D721Med (cell line): ENCODE results near the gene STEEP1.
"Not testable (repeated sequence)": the region's sequence is repeated elsewhere in the genome, so short reads cannot be mapped to it uniquely, and the experiment has no call there.

ENCODE experiments used
- DNase-seq: peaks from one replicate; pipeline ENCODE4 v3.0.0; 2011; ENCODE audit warnings: low spot score; ENCODE audit not compliant: insufficient read length
- FAIRE-seq: peaks from 2 replicates; lab custom pipeline; 2011; peaks lifted over from hg19 to GRCh38; lab: Jason Lieb, UNC
- TF ChIP-seq, protein P1 (sequence below): IDR thresholded peaks from 2 replicates; pipeline ENCODE4 v1.5.1; 2012; ENCODE audit warnings: mild to moderate bottlenecking, control low read depth; ENCODE audit not compliant: insufficient read depth; ENCODE audit errors: missing control alignments

The STEEP1 gene

GRCh38 chrX:119507206-119507605 is 58.0 kb downstream of the STEEP1 start:
- TF ChIP-seq, protein P1, sequence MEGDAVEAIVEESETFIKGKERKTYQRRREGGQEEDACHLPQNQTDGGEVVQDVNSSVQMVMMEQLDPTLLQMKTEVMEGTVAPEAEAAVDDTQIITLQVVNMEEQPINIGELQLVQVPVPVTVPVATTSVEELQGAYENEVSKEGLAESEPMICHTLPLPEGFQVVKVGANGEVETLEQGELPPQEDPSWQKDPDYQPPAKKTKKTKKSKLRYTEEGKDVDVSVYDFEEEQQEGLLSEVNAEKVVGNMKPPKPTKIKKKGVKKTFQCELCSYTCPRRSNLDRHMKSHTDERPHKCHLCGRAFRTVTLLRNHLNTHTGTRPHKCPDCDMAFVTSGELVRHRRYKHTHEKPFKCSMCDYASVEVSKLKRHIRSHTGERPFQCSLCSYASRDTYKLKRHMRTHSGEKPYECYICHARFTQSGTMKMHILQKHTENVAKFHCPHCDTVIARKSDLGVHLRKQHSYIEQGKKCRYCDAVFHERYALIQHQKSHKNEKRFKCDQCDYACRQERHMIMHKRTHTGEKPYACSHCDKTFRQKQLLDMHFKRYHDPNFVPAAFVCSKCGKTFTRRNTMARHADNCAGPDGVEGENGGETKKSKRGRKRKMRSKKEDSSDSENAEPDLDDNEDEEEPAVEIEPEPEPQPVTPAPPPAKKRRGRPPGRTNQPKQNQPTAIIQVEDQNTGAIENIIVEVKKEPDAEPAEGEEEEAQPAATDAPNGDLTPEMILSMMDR = no peak
- no peak for DNase-seq
- no peak for FAIRE-seq

DNA sequence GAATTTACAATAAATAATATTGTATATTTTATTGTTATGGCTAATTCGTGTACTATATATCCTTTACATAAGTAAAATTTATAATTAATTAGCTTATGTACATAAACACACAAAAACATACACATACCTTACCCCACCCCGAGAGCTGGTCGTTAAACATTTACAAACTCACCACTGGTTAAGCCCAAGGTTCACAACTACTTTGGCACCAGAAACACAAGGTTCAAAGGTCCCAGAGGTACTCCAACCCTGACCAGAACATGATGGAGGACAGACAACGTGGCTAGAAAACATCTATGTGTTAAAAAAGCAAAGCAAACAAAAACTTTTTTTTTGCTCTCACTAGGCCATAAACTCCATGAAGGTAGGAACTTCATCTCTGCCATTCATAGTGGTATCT is 59.3 kb downstream of the STEEP1 start:
- DNase-seq = no peak
- FAIRE-seq = no peak

DNA sequence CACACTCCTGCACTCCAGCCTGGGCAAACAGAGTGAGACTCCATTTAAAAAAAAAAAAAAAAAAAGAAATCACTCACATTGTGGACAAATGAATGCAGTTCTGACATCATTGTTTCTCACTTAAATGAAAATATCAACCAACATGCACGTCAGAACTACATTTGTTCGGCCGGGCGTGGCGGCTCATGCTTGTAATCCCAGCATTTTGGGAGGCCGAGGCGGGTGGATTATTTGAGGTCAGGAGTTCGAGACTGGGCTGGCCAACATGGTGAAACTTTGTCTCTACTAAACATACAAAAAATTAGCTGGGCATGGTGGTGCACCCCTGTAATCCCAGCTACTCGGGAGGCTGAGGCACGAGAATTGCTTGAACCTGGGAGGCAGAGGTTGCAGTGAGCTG is 60.1 kb downstream of the STEEP1 start:
- not testable (repeated sequence) for DNase-seq, FAIRE-seq

More for the DNA sequence above, 59.3 kb downstream of the STEEP1 start:
- TF ChIP-seq, protein P1 = no peak

DNA sequence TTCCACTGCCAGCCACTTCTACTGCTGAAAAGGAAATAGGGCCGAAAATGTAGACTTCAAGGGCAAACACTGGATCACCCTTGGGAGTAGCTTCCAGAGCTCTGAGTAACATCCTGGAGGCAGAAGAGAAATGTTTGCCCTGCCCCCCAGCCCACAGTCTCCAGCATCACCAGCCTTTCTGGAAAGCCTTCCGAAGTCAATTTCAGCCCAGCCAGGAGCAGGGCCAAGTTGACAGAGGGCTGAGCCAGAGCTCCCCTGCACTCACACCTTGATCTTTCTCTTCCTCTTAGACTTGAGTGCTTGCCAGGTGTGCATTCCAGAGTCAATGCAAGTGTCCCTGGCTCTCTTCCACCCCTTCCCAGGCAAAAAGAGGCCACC is 61.7 kb downstream of the STEEP1 start:
- FAIRE-seq (no peak), DNase-seq (no peak)
- TF ChIP-seq, protein P1 = no peak

- FAIRE-seq = no peak
- TF ChIP-seq, protein P1 = no peak
- DNase-seq = no peak
These were observed 62.3 kb downstream of the STEEP1 start for GRCh38 chrX:119502727-119503483.

DNA sequence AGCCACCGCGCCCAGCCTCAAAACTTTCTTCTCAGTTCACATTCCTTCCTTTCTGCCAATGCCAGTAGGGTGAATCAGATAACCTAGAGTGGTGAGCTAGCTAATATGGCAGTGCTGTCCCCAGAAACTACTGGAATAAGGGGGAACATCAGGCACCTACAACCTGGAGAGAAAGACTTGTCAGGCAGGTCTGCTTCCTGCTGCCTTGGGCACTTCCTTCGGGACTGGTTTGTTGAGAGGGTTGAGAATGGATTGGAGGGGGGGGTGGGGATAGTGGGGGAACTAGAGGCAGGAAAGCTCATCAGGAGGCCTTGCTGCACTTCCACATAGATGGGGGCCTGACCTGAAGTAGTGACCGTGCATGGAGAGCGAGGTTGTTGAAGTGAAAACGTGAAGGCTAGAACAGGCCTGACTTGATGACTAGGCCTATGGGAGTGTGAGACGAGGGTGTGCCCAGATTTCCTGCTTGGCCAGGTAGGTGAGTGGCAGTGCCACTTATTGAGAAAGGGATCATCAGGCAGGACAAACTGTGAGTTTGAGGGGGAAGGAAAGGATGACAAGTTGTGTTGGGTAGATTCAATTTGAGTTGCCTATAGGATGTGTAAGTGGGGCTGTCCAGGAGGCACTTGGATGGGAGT is 63.6 kb downstream of the STEEP1 start:
- FAIRE-seq = no peak
- no peak for DNase-seq
- TF ChIP-seq, protein P1 = no peak

DNA sequence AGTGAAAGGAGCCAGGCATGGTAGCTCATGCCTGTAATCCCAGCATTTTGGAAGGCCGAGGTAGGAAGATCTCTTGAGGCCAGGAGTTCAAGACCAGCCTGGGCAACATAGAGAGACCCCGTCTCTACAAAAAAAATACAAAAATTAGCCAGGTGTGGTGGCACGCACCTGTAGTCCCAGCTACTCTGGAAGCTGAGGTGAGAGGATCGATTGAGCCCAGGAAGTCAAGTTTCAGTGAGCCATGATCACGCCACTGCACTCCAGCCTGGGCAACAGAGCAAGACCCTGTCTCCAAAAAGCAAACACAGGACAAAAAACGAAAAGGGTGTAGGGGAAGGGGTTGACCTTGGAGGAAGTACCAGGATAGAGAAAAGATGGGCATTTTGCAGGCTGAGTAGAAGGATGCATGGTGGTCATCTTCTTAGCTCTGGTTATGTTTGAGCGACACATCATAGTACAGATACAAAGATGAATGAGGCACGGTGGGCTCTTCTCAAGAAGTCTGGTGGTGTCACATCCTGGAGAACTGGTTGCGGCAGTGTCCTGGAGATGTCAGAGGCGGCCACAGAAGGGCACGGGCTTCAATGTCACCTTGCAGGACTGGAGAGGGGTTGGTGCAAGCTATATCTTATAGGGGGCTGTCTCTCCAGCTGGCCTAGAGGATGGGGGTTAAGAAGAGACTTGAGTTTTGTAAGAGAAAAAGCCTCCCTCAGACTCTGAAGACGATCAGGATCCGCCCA is 65.0 kb downstream of the STEEP1 start:
- TF ChIP-seq, protein P1 = no peak
- FAIRE-seq (no peak), DNase-seq (no peak)
